ENCODE measurements around the gene ELP2.
"Not testable (repeated sequence)": the region's sequence is repeated elsewhere in the genome, so short reads cannot be mapped to it uniquely, and the experiment has no call there.

The ELP2 gene, protein sequence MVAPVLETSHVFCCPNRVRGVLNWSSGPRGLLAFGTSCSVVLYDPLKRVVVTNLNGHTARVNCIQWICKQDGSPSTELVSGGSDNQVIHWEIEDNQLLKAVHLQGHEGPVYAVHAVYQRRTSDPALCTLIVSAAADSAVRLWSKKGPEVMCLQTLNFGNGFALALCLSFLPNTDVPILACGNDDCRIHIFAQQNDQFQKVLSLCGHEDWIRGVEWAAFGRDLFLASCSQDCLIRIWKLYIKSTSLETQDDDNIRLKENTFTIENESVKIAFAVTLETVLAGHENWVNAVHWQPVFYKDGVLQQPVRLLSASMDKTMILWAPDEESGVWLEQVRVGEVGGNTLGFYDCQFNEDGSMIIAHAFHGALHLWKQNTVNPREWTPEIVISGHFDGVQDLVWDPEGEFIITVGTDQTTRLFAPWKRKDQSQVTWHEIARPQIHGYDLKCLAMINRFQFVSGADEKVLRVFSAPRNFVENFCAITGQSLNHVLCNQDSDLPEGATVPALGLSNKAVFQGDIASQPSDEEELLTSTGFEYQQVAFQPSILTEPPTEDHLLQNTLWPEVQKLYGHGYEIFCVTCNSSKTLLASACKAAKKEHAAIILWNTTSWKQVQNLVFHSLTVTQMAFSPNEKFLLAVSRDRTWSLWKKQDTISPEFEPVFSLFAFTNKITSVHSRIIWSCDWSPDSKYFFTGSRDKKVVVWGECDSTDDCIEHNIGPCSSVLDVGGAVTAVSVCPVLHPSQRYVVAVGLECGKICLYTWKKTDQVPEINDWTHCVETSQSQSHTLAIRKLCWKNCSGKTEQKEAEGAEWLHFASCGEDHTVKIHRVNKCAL

DNA sequence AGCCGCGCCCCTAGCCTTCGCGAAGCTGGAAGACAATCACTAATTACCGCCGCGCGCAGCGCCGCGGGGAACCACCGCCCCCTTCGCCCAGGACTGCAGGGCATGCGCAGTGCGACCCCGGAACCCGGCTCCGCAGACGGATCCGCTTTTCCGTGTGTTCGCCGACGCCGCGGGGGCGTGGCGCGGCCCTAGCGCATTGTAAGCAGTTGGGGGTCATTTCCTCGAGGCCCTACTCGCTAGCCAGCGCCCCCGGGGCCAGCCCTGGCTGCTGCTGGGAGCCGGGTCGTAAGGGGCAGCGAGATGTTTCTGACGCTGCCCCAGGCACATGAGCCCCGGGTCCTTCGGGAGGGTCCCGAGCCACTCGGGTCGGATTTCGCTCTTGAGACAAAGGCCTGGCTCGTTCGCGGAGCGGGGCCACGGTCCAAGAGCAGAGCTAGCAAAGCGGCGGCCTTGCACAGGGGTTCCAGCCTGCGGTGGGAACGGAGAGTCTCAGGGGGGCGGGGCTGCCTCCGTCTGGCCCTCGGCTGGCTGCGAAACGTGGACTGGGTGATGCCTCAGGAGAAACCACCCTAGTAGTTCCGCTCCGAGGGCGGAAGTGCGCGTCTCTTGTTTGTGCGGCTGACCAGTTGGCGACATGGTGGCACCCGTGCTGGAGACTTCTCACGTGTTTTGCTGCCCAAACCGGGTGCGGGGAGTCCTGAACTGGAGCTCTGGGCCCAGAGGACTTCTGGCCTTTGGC, at the start of gene ELP2, which contains the start of gene SLC39A6:
Gene ELP2 (plus strand): TSS at position 600 of the 739 bp plus-strand sequence. CDS start 35 bp downstream, at position 635.
Gene SLC39A6 (minus strand): TSS at position 41 of the 739 bp plus-strand sequence. CDS start 2,333 bp downstream, outside the sequence.
- peak; percentile 91 to 95 for DNase-seq (ENCODE audit: low read depth in 2 of 2)

DNA sequence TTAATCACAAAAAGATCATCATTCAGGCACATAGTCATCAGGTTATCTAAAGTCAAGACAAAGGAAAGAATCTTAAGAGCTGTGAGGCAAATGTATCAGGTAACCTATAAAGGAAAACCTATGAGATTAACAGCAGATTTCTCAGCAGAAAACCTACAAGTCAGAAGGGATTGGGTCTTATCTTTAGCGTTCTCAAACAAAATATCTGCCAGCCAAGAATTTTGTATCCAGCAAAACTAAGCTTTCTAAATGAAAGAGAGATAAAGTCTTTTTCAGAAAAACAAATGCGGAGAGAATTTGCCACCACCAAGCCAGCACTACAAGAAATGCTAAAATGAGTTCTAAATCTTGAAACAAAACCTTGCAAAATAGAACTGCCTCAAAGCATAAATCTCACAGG, 48.6 kb upstream of the ELP2 start:
- not testable (repeated sequence) for DNase-seq (ENCODE audit: low read depth in 2 of 2)

DNA sequence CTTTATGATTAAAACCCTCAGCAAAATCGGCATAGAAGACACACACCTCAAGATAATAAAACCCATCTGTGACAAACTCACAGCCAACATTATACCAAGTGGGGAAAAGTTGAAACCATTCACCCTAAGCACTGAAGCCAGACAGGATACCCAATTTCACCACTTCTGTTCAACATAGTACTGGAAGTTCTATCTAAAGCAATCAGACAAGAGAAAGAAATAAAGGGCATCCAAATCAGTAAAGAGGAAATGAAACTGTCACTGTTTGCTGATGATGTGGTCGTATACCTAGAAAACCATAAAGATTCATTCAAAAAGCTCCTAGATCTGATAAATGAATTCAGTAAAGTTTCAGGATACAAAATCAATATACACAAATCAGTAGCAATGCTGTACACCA, 46.0 kb upstream of the ELP2 start:
- DNase-seq (ENCODE audit: low read depth in 2 of 2) = no peak

DNA sequence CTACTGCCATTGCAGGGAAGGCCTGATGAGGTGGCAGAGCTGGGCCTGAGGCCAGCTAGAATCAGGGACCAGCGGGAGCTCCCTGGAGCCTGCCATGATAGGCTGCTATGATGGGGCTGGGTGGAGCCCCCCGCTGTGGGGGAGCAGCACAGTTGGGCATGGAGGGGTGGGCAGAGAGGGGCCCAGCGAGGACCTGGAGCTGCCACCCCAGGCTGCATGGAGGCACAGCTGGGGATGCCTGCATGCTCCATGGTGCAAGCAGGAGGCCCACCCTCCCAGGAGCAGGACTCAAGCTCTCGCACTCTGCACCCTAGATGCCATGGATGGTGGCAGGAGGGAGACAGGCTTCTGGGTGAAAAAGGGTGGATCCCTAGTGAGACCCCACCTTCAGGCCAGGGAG, 44.5 kb upstream of the ELP2 start:
- no peak for DNase-seq (ENCODE audit: low read depth in 2 of 2)

DNA sequence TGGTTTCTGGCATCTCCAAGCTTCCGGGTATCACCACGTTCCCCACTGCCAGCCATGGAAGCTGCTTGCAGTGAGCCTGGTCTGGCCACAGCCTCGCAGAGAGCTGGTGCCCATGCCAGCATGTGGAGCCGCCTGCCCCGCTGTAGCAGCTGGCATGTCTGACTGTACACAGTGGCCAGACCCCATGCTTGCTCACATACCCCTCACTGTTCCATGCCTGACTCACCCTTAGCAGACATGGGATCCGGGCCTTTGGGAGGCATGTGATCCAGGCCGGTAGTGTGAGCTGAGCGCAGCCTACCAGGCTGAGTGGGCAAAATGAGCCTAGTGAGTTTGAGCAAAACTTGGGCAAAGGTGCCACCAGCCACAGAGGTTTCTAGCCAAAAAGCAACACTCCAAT, 43.5 kb upstream of the ELP2 start:
- no peak for DNase-seq (ENCODE audit: low read depth in 2 of 2)

DNA sequence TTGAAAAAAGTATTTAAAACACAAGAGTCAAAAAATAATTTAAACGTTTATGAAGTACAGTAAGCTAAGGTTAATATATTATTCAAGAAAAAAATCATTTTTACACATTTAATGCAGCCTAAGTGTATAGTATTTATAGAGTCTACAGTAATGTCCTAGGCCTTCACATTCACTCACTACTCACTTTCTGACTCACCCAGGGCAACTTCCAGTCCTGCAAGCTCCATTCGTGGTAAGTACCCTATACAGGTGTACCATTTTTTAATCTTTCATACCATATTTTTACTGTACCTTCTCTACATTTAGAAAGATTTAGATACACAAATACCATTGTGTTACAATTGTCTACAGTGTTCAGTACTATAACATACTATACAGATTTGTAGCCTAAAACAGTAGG, 41.4 kb upstream of the ELP2 start:
- DNase-seq (ENCODE audit: low read depth in 2 of 2) = no peak

DNA sequence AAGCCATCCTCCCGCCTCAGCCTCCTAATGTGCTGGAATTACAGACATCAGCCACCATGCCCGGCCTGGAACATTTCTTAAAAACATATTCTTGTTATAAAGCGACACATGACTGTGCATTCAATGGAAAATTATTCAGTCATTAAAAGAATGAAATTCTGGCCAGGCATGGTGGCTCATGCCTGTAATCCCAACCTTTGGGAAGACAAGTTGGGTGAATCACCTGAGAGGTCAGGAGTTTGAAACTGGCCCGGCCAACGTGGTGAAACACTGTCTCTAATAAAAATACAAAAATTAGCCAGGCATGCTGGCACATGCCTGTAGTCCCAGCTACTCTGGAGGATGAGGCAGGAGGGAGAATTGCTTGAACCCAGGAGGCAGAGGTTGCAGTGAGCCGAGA, 40.7 kb upstream of the ELP2 start:
- DNase-seq (ENCODE audit: low read depth in 2 of 2) = no peak

DNA sequence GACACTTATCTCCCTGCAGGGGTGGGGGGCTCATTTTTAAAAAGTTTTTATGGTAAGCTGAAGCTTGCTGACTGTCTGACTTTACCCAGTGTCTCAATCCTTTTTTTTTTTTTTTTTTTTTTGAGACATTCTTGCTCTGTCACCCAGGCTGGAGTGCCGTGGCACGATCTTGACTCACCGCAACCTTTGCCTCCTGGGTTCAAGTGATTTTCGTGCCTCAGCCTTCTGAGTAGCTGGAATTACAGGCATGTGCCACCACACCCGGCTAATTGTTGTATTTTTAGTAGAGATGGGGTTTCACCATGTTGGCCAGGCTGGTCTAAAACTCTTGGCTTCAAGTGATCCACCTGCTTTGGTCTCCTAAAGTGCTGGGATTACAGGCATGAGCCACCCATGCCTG, 37.6 kb upstream of the ELP2 start:
- not testable (repeated sequence) for DNase-seq (ENCODE audit: low read depth in 2 of 2)

DNA sequence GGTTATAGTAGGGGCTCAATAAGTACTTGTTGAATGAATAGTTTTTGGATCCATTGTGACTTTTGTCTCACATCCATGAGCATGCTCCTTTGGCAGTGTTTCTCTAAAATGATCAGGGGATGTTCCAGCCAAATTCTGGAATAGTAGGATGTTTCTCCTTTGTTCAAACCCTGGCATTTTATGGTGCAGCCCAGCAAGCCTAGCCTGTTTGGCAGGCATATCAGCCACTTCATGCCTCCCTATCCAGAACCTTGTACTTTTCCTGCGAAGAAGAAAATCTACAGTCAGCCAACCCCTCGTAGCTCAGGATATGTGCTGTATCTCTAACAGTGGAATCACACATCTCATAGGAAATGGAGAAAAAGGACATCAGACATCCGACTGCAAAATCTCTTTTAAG, 35.3 kb upstream of the ELP2 start:
- no peak for DNase-seq (ENCODE audit: low read depth in 2 of 2)

DNA sequence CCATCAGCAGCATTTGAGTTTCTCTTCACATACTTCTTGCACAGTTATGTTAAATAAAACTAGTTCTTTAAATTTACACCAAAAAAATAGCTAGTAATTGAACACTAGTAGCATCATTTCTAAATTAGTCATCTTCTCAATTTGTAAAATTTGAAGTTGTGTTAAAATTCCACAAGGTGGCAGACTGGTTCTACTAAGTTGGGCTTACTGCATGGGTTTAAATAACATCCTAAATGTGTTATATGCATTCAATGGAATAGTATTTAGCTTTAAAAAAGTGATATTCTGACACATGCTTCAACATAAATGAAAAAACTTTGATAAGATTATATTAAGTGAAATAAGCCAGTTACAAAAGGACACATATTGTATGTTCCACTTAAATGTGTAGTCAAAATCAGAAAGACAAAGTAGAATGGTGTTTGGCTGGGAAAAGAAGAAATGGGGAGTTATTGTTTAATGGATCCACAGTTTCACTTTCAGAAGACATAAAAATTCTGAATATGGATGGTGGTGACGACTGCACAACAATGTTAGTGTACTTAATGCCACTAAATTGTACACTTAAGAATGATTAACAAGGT, 33.7 kb upstream of the ELP2 start:
- DNase-seq (ENCODE audit: low read depth in 2 of 2) = no peak

DNA sequence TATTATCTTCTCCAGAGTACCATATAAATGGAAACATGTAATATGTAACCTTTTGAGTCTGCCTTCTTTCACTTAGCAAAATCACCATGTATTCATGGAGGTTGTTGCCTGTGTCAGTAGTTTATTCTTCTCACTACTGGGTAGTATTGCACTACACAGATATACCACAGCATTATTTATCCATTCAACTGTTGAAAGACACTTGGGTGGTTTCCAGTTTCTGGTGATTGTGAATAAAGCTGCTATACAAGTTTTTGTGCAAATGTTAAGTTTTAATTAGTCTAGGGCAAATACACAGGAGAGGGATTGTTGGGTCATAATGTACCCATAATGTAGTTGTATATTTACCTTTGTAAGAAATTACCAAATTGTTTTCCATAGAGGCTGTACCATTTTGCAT, 32.7 kb upstream of the ELP2 start:
- no peak for DNase-seq (ENCODE audit: low read depth in 2 of 2)

DNA sequence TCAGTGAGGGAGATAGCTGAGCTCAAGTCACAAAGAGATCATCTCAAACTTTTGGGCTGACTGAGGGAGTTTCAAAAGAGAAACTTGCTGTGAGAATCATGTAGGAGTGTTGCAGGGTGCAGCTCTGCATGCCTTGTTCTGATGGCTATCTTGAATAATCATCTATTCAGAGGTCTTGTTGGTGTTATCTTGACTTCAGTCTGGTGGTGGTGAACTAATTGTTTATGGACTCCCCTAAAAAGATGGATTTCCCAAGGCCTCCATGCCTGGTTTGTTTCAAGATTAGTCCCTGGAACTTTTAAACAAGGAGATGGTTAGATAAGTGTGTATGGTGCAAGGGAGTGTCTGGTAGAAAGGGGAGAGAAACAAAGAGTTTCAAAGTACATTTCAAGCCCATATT, 30.4 kb upstream of the ELP2 start:
- no peak for DNase-seq (ENCODE audit: low read depth in 2 of 2)

DNA sequence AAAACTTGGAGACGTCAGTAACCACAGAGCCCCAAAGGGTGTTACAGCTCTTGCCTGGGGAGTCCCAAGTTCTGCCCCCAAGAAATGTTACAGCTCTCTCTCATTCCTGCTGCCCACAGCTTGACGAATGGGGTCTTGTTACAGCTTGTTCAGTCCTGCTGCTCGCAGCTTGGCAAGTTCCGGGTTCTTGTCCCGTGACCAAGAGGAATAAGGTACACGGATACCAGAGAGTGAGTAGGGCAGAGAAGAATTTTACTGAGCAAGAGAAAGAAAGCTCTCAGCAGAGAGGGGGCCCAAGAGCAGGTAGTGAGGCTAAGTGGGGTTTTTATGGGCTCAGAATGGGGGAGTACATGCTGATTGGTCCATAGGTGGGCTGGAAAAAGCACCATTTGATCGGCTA, 27.8 kb upstream of the ELP2 start:
- DNase-seq (ENCODE audit: low read depth in 2 of 2) = no peak

DNA sequence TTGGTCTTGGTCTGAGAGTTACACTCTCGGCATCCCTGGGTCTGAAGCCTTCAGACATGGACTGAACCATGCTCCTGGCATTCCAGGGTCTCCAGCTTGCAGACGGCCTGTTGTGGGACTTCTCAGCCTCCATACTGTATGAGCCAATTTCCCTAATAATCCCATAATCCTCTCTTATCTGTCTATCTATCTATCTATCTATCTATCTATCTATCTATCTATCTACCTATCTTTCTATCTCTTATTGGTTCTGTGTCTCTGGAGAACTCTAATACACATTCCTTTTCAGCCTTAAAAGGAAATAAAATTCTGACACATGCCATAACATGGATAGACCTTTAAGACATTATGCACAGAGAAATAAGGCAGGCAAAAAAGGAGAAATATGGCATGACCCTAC, 24.9 kb upstream of the ELP2 start:
- no peak for DNase-seq (ENCODE audit: low read depth in 2 of 2)

DNA sequence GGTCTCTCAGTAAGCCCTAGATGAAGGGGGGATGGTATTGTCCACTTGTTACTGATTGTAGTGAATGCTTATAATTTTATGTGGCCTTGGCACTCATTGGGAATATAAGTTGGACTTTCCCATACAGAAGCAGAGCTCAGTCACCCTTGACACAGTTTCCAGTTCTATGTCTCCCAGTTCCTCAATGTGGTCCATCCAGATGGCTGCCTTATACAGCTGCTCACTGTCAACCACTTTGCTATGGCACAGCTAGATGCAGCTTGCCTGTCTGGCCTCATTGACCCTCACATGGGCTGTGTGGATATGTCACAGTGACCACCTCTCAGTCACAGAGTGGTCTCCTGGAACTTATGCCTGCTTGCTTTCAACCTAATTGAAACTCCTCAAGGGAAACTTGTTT, 22.2 kb upstream of the ELP2 start:
- no peak for DNase-seq (ENCODE audit: low read depth in 2 of 2)

DNA sequence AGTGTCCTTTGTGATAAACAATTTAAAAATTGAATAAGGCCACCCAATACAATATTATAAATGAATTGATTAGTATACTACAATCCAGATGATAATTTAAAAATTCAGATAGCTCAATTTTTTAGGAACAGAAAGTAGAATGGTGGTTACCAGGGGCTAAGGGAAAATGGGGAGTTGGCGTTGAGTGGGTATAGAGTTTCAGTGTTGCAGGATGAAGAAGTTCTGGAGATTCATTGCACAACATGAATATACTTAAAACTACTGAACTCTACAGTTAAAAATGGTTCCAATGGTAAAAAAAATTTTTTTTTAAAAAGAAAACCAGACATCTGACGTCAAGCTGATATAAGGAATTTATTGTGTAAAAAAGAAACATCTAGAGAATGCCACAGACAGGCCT, 21.5 kb upstream of the ELP2 start:
- DNase-seq (ENCODE audit: low read depth in 2 of 2) = no peak

DNA sequence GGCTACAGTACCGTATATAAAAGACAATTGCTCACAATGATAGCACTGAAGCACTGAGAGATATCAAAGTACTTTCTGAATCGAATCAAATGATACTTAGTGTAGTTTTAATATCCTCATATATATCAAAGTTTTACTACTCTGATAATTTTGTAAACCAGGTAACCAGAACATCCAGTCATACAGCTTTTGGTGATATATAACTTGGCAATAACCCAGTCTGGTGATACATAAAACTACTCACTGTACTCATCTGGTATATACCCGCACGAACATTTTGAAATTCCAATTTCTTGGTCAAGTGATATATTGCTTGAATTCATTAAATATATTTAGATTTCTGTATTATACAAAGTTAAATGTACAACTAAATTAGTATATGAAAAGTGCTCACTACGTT, 21.1 kb upstream of the ELP2 start:
- no peak for DNase-seq (ENCODE audit: low read depth in 2 of 2)

DNA sequence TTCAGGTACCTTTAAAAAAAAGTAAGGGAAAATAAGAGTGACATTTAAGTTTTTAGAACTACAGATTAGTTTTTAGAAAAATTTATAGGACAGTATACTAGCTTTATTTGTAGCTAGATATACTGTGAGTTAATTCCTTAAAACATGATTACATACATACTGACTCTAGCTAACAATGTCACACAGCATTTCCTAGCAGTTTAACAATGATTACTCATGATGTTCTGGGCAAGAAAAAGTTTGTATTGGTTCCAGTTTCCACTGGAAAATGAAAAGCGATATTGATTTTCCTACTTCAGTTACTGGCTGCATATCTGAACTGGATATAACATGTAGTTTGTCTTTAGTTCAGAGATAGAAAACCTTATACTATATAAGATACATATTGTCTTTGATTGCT, 20.0 kb upstream of the ELP2 start:
- DNase-seq (ENCODE audit: low read depth in 2 of 2) = no peak

DNA sequence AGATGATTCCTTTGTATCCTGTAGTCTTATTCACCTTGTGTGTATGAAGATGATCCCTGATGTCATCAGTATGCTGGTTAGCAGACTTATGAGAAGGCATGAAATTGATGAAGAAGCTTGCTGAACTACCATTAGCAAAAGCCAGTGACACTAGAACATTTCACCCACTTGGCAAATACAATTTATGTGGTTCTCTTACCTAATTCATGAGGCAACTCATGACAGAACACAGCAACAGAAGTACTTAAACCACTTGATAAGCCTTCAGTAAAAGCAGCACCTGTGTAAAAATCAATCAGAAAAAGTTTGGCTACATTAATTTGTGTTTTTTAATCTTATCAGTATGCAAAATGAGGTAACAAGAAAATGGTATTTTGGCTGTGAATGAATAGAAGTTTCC, 17.4 kb upstream of the ELP2 start:
- no peak for DNase-seq (ENCODE audit: low read depth in 2 of 2)

DNA sequence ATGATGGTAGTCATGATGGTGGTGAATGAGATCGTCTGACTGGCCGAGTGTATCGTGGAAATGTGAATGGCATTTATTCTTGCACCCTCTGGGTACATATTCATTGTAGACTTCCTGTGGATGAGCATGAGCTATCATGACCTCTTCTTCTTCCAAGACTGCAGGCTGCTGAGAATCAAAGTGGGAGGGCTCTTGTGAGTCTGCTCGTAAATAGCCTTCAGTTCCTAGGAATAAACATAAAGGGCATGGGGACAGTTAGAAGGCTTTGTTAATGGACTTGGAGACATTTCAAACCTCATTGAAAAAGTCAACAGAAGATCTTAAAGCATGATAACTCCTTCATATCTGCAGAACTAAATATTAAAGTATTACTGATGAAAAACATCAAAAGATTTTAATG, 15.4 kb upstream of the ELP2 start:
- DNase-seq (ENCODE audit: low read depth in 2 of 2) = no peak

DNA sequence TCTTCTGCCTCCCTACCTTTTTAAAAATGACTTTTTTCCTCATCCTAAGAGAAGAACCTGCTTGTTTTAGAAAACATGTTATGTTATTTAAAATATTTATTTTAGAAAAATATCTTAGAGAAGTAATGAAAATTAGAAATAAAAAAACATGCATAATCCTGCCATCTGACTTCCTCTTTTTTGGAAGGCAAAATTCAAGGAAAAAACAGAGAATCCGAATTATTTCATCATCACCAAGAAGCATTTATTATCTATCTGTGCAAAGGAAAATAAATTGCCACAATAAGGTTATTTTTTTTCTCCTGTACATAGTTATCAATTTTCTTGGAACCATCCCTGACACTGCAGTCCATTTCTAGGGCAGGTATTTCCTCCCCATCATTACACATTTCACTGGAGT, 15.0 kb upstream of the ELP2 start:
- DNase-seq (ENCODE audit: low read depth in 2 of 2) = no peak

DNA sequence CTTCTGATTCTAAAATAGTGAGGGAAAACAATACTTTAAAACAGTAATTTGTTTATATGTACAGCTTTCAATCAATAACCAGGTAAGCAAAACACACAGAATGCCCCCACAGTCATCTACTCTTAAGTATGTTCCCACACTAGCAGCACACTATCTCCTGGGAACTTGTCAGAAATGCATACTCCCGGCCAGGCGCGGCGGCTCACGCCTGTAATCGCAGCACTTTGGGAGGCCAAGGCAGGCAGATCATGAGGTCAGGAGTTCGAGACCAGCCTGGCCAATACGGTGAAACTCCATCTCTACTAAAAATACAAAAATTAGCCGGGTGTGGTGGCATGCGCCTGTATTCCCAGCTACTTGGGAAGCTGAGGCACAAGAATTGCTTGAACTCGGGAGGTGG, 12.9 kb upstream of the ELP2 start:
- DNase-seq (ENCODE audit: low read depth in 2 of 2) = not testable (repeated sequence)
